PFSK-1 (cell line): ENCODE data around the gene C1orf185.

Experiments used
- FOXP2 ChIP-seq: optimal IDR thresholded peaks from 2 replicates; pipeline ENCODE3; 2011; ENCODE audit warnings: borderline replicate concordance, control low read depth, inconsistent platforms; ENCODE audit not compliant: insufficient read depth; ENCODE audit errors: extremely low read length, extremely low read depth
- POLR2AphosphoS5 ChIP-seq: IDR thresholded peaks from 2 replicates; pipeline ENCODE4 v1.6.1; 2012; ENCODE audit warnings: low read depth, mild to moderate bottlenecking, control low read depth, low read length, moderate library complexity
- SIN3A ChIP-seq: IDR thresholded peaks from 2 replicates; pipeline ENCODE4 v1.6.1; 2012; ENCODE audit warnings: mild to moderate bottlenecking, low read length, moderate library complexity, borderline replicate concordance; ENCODE audit not compliant: insufficient read depth
- TAF1 ChIP-seq: IDR thresholded peaks from 2 replicates; pipeline ENCODE4 v1.6.1; 2012; ENCODE audit warnings: low read length, control low read depth, borderline replicate concordance; ENCODE audit not compliant: insufficient read depth
- TF ChIP-seq, protein P1 (sequence below), 2 experiments: IDR thresholded peaks; 2 replicates each; pipeline versions ENCODE4 v1.6.1 to v1.8.0; 2011 to 2012; ENCODE audit warnings: low read depth in 2 of 2, low read length in 2 of 2, control low read depth in 1 of 2, inconsistent platforms in 1 of 2, mild to moderate bottlenecking in 1 of 2, moderate library complexity in 1 of 2; ENCODE audit not compliant: insufficient read depth in 1 of 2

Gene C1orf185

DNA sequence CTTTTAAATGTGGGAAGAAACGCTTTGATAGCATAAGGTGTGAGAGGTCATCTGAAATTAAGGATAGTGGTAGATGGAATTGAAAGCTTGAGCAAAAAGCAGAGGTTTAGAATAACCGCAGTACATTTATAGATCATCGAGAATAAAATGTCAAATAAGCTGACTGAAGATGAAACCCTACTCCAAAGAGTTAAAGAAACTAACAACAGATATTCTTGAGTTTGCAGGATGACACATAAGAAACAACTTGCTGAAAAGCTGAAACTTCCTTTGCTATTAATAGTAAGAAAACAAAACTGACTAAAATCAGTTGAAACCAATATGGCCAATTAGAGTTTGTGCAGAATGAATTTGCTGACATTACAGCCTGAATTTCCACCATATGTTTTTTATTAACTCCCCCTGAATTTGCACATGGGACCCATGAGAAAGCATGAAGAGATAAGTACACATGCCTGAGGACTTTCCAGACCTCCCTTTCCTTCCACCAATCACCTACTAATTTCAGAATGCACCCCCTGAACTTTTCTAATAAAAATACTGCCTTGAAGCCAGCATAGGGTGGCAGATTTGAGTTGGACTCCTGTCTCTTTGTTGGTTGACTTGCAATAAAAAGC lies 1.7 kb upstream of the C1orf185 start:
- no peak for TF ChIP-seq POLR2AphosphoS5
- TF ChIP-seq TAF1 = no peak
- TF ChIP-seq SIN3A = no peak

DNA sequence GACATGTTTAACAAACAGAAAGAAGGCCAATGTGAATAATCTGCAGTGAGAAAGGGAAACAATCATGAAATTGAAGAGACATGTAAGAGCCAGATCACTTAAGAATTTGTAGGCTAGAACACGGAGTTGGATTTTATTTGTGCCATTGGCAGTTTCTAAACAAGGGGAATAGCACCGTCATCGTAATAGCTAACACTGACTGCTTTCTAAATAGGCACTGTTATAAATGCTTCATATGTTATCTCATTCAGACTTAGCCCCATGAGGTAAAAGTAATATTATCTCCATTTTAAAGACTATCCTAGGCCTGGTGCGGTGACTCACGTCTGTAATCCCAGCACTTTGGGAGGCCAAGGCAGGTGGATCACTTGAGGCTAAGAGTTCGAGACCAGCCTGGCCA lies 12.1 kb downstream of the C1orf185 start:
- TF ChIP-seq SIN3A (no peak), TAF1 (no peak), POLR2AphosphoS5 (no peak), FOXP2 (no peak)
- TF ChIP-seq, protein P1, sequence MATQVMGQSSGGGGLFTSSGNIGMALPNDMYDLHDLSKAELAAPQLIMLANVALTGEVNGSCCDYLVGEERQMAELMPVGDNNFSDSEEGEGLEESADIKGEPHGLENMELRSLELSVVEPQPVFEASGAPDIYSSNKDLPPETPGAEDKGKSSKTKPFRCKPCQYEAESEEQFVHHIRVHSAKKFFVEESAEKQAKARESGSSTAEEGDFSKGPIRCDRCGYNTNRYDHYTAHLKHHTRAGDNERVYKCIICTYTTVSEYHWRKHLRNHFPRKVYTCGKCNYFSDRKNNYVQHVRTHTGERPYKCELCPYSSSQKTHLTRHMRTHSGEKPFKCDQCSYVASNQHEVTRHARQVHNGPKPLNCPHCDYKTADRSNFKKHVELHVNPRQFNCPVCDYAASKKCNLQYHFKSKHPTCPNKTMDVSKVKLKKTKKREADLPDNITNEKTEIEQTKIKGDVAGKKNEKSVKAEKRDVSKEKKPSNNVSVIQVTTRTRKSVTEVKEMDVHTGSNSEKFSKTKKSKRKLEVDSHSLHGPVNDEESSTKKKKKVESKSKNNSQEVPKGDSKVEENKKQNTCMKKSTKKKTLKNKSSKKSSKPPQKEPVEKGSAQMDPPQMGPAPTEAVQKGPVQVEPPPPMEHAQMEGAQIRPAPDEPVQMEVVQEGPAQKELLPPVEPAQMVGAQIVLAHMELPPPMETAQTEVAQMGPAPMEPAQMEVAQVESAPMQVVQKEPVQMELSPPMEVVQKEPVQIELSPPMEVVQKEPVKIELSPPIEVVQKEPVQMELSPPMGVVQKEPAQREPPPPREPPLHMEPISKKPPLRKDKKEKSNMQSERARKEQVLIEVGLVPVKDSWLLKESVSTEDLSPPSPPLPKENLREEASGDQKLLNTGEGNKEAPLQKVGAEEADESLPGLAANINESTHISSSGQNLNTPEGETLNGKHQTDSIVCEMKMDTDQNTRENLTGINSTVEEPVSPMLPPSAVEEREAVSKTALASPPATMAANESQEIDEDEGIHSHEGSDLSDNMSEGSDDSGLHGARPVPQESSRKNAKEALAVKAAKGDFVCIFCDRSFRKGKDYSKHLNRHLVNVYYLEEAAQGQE (IDR thresholded peaks at IDR 0.05; ENCODE audit: insufficient read depth in 1 of 2, low read depth in 2 of 2, low read length in 2 of 2) = no peak

DNA sequence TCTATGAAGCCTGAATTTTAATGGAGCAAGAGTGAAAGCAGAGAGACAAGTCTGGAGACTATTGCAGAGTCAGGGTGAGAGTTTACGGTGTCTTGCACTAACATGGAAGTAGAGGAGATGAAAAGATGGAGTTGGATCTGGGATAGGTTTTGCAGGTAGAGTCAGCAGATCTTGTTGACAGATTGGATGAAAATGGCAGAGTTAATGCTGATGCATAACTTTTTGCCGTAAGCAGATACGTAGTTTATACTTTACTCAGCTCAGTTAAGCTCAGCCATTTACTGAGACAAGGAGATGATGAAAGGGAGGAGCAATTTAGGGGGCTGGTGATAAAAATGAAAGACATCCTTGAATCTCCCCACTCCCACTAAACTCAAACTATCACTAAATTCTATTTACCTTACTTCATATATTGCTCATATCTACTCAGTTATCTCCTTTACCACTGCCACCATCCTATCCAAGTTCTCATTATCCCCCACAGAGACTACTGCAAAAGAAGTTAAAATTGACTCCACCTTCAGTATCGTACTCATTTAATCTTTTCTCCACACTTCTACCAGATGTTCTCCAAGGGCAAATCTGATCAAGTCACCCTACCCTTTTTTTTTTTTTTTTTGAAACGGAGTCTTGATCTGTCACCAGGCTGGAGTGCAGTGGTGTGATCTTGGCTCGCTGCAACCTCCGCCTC lies 13.8 kb downstream of the C1orf185 start:
- TF ChIP-seq POLR2AphosphoS5 (no peak), TAF1 (no peak), FOXP2 (no peak), SIN3A (no peak)
- TF ChIP-seq, protein P1 (IDR thresholded peaks at IDR 0.05; ENCODE audit: insufficient read depth in 1 of 2, low read depth in 2 of 2, low read length in 2 of 2) = no peak

DNA sequence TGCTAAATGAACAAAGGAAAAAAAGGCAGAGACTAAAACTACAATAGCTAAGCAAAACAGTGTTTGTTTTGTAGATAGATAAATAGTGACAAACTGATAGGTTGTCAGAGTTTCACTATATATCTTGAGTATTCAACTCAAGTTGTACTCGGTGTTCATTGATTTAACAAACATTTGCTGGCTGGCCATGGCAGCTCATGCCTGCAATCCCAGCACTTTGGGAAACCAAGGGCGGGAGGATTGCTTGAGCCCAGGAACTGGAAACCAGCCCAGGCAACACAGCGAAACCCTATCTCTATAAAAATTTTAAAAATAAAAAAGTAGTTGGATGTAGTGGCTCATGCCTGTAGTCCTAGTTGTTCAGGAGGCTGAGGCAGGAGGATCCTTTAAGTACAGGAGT lies 17.3 kb downstream of the C1orf185 start:
- TF ChIP-seq FOXP2 = no peak
- TF ChIP-seq POLR2AphosphoS5 = no peak
- TF ChIP-seq, protein P1 (IDR thresholded peaks at IDR 0.05; ENCODE audit: insufficient read depth in 1 of 2, low read depth in 2 of 2, low read length in 2 of 2) = no peak
- no peak for TF ChIP-seq TAF1
- TF ChIP-seq SIN3A = no peak

DNA sequence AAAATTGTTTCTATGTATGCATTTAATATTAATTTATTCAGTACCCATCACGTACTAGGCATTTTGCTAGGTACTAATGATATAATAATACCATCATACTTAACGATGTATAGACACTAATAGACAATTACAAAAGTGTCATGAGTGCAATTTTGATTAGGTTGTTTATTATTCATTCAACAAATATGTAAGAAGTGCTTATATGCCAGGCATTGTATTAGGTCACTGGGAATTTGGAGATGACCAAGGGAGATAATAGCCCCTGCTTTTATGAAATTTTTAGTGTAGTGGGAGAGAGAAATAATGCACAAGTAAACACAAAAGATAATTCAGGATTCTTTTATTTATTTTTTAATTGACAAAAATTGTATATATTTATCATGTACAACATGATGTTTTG lies 18.6 kb downstream of the C1orf185 start:
- TF ChIP-seq TAF1 (no peak), SIN3A (no peak), FOXP2 (no peak), POLR2AphosphoS5 (no peak)
- TF ChIP-seq, protein P1 (IDR thresholded peaks at IDR 0.05; ENCODE audit: insufficient read depth in 1 of 2, low read depth in 2 of 2, low read length in 2 of 2) = no peak
